ENCODE data around the gene NFKBIE.
"Not testable (repeated sequence)": the region's sequence is repeated elsewhere in the genome, so short reads cannot be mapped to it uniquely, and the experiment has no call there.

Gene NFKBIE

DNA sequence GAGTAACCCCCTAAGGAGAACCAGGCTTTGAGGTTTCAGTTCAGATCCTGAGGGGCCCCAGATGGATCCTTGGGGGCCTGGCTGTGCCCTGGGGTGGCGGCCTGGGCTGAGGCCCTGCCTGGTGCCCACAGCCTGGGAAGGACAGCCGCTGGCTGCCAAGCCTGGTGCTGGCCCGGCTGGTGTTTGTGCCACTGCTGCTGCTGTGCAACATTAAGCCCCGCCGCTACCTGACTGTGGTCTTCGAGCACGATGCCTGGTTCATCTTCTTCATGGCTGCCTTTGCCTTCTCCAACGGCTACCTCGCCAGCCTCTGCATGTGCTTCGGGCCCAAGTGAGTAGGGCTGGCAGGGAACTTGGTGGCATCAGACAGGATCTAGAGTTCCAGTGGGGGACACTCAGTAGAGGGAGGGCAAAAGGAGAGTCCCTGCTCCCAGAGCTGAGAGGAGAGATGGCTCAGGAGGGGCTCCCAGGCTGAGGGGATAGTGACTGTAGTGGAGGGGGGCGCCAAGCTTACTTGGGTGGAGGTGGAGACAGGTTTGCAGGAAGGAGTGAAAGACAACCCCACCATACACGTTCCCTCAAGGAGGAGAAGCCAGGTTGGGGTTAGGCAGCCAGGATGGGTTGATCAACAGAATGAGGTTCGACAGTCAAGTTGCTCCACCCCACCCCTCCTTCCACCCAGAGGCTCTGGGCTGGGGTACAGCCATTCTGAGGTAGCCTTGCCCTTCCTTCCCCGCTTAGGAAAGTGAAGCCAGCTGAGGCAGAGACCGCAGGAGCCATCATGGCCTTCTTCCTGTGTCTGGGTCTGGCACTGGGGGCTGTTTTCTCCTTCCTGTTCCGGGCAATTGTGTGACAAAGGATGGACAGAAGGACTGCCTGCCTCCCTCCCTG is 32.4 kb downstream of the NFKBIE start:
- Mint-ChIP-seq H3K4me1 (peaks cover 18% of the 10 kb centered on the region), H3K9me3 (no peaks in the 10 kb centered on the region), H3K27me3 (no peaks in the 10 kb centered on the region), H3K4me3 (no peak overlapping the region), H3K36me3 (peaks cover 8% of the 10 kb centered on the region), H3K27ac (peak overlapping the region; percentile 64)
- CTCF ChIA-PET: no interaction called here
- no peak for DNase-seq

GRCh38 chr6:44231426-44231825 is 33.9 kb downstream of the NFKBIE start:
- not testable (repeated sequence) for H3K4me3 Mint-ChIP-seq, H3K27ac Mint-ChIP-seq, DNase-seq, H3K36me3 Mint-ChIP-seq, H3K9me3 Mint-ChIP-seq, H3K27me3 Mint-ChIP-seq, H3K4me1 Mint-ChIP-seq
- CTCF ChIA-PET: interaction anchor here (0.8 to 1.1 kb wide), 2 partner anchors 10 to 81 kb away, joined by 3 read pairs; partner anchors contain the start of gene AARS2

- no peaks in the 10 kb centered on the region for H3K27me3 Mint-ChIP-seq
- H3K4me1 Mint-ChIP-seq: peaks cover 8% of the 10 kb centered on the region
- H3K36me3 Mint-ChIP-seq: peaks cover 5% of the 10 kb centered on the region
- H3K9me3 Mint-ChIP-seq: no peaks in the 10 kb centered on the region
- no peak for DNase-seq
- no peak overlapping the region for H3K4me3 Mint-ChIP-seq
- CTCF ChIA-PET: interaction anchor here (1.1 kb wide), 1 partner anchor 57 kb away, joined by 3 read pairs; no protein-coding TSS in a partner anchor
- H3K27ac Mint-ChIP-seq: no peak overlapping the region
Observed at GRCh38 chr6:44230034-44230675, 35.2 kb downstream of the NFKBIE start.

DNA sequence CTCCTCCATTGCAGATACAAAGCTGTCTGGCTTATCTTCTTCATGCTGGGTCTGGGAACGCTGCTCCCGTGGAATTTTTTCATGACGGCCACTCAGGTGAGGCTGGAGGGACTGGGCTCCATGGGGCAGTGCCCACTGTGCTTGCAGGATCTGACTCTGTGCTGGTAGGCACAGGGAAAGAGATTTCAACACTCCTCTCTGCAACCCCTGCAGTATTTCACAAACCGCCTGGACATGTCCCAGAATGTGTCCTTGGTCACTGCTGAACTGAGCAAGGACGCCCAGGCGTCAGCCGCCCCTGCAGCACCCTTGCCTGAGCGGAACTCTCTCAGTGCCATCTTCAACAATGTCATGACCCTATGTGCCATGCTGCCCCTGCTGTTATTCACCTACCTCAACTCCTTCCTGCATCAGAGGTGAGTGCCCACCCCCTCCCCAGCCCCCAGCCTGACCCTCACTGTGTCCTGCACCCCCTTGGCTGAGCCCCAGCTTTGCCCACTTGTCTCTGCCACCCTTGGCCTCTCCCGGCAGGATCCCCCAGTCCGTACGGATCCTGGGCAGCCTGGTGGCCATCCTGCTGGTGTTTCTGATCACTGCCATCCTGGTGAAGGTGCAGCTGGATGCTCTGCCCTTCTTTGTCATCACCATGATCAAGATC is 35.8 kb downstream of the NFKBIE start:
- Mint-ChIP-seq H3K36me3 (peaks cover 5% of the 10 kb centered on the region), H3K9me3 (no peaks in the 10 kb centered on the region), H3K27ac (no peak overlapping the region), H3K4me1 (peaks cover 14% of the 10 kb centered on the region), H3K4me3 (no peak overlapping the region), H3K27me3 (no peaks in the 10 kb centered on the region)
- DNase-seq: no peak
- CTCF ChIA-PET: interaction anchor here (1.1 kb wide), 1 partner anchor 57 kb away, joined by 3 read pairs; no protein-coding TSS in a partner anchor

DNA sequence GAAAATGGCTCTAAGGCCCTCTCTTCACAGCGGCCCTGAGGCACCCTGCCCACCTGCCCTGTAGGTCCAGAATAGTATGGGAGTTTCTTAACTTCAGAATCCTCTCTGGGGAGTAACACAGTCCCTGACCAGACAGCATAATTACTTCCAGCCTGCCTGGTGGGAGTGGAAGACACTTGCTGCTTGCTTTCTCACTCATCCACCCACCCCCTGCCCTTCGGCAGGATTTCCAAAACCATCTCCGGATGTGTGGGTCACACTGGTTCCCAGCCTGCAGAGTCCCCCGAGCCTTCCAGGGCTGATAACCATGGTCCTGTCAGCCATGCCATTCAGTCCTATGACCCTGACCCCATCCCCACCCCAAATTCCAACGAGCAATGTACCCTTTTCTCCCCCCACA is 36.5 kb downstream of the NFKBIE start:
- no peak overlapping the region for H3K27ac Mint-ChIP-seq
- H3K9me3 Mint-ChIP-seq: no peaks in the 10 kb centered on the region
- peaks cover 21% of the 10 kb centered on the region for H3K4me1 Mint-ChIP-seq
- no peak for DNase-seq
- no peak overlapping the region for H3K4me3 Mint-ChIP-seq
- peaks cover 5% of the 10 kb centered on the region for H3K36me3 Mint-ChIP-seq
- no peaks in the 10 kb centered on the region for H3K27me3 Mint-ChIP-seq
- CTCF ChIA-PET: no interaction called here

GRCh38 chr6:44228433-44228832 is 36.9 kb downstream of the NFKBIE start:
- Mint-ChIP-seq H3K27me3 (no peaks in the 10 kb centered on the region), H3K4me3 (no peak overlapping the region), H3K4me1 (peaks cover 17% of the 10 kb centered on the region), H3K36me3 (peaks cover 5% of the 10 kb centered on the region), H3K27ac (no peak overlapping the region), H3K9me3 (no peaks in the 10 kb centered on the region)
- DNase-seq: no peak
- CTCF ChIA-PET: no interaction called here

DNA sequence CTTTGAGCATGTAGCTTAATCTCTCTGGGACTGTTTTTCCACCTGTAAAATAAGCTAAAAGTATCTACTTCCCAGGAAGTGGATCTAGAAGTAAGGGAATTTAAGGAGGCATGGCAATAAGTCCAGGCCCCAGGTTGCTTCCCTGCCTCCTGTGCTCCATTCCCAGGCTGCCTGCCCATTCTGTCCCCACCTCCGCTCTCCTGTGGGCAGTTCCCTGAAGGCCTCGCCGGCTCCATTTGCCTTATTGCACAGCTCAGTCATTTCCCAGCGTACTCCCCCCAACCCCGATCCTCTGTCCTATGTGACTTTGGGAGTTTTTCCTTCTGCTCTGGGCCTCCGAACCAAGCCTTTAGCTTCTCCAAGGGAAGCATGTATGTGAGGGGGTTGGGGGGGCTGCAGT is 37.3 kb downstream of the NFKBIE start:
- H3K27ac Mint-ChIP-seq: no peak overlapping the region
- CTCF ChIA-PET: interaction anchor here (0.7 kb wide), 1 partner anchor 29 kb away, joined by 3 read pairs; no protein-coding TSS in a partner anchor
- peaks cover 5% of the 10 kb centered on the region for H3K36me3 Mint-ChIP-seq
- no peak overlapping the region for H3K4me3 Mint-ChIP-seq
- no peak for DNase-seq
- no peaks in the 10 kb centered on the region for H3K9me3 Mint-ChIP-seq
- peaks cover 1% of the 10 kb centered on the region for H3K27me3 Mint-ChIP-seq
- peaks cover 18% of the 10 kb centered on the region for H3K4me1 Mint-ChIP-seq

DNA sequence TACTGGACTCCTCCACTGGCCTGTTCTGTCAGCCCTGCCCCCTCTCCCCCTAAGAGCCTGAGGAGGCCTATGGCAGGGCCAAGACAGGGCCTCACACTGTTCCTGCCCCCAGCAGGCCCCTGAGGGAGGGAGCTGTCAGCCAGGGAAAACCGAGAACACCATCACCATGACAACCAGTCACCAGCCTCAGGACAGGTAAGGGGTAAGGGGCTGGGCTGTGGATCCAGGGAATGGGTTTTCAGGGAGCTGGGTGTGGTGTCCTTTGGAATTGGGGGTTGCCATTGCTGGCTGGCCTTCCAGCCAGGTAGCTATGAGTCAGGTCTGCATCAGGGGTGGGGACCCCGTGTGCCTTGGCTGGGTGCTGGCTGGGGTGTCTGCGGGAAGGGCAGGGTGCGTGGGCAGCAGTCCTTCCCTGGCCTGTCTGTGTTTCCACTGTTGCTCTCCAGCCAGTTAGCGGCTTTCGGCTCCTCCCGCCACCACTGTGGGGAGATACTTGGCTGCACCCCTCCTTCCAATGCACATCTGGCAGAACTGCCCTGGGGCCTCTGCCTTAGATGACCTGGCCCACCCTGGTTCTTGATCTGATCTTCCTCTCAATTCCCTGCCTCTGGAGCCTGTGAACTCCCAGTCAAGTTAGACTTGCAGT is 38.1 kb downstream of the NFKBIE start:
- no peak overlapping the region for H3K27ac Mint-ChIP-seq
- no peak overlapping the region for H3K4me3 Mint-ChIP-seq
- H3K36me3 Mint-ChIP-seq: peaks cover 4% of the 10 kb centered on the region
- no peaks in the 10 kb centered on the region for H3K9me3 Mint-ChIP-seq
- peaks cover 7% of the 10 kb centered on the region for H3K27me3 Mint-ChIP-seq
- CTCF ChIA-PET: interaction anchor here (0.7 to 1.7 kb wide), 2 partner anchors 10 to 30 kb away, joined by 3 to 7 read pairs; no protein-coding TSS in a partner anchor
- DNase-seq: no peak
- peaks cover 20% of the 10 kb centered on the region for H3K4me1 Mint-ChIP-seq

- H3K36me3 Mint-ChIP-seq: peaks cover 2% of the 10 kb centered on the region
- CTCF ChIA-PET: interaction anchor here (1.7 to 2.5 kb wide), 2 partner anchors 11 to 54 kb away, joined by 7 to 11 read pairs; no protein-coding TSS in a partner anchor
- H3K4me1 Mint-ChIP-seq: peaks cover 24% of the 10 kb centered on the region
- H3K27ac Mint-ChIP-seq: no peak overlapping the region
- H3K4me3 Mint-ChIP-seq: no peak overlapping the region
- no peaks in the 10 kb centered on the region for H3K9me3 Mint-ChIP-seq
- H3K27me3 Mint-ChIP-seq: peaks cover 14% of the 10 kb centered on the region
- no peak for DNase-seq
Observed at GRCh38 chr6:44226368-44227147, 38.8 kb downstream of the NFKBIE start.

- peaks cover 2% of the 10 kb centered on the region for H3K36me3 Mint-ChIP-seq
- DNase-seq: no peak
- H3K9me3 Mint-ChIP-seq: no peaks in the 10 kb centered on the region
- H3K4me3 Mint-ChIP-seq: no peak overlapping the region
- H3K27me3 Mint-ChIP-seq: peaks cover 14% of the 10 kb centered on the region
- peaks cover 29% of the 10 kb centered on the region for H3K4me1 Mint-ChIP-seq
- CTCF ChIA-PET: interaction anchor here (1.1 to 5.4 kb wide), 6 partner anchors 12 to 75 kb away, joined by 3 to 30 read pairs (median 6); partner anchors contain the start of gene SLC35B2
- H3K27ac Mint-ChIP-seq: no peak overlapping the region
Observed at GRCh38 chr6:44225579-44226325, 39.6 kb downstream of the NFKBIE start.

DNA sequence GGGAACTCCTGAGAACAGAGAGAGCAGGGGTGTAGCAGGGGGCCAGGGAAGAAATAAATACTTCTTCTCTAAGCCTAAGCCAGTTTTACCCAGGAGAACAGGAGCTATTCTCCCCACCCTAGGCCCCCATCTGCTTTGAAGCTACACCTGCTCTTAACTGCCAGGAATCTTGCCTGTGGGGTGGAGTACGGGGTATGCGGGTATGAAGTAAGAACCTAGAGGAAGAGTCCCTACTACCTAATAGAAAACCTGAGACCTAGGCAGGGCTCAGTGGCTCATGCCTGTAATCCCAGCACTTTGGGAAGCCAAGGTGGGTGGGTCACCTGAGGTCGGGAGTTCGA is 40.4 kb downstream of the NFKBIE start:
- H3K27ac Mint-ChIP-seq: no peak overlapping the region
- CTCF ChIA-PET: interaction anchor here (0.7 to 5.4 kb wide), 10 partner anchors 9 to 74 kb away, joined by 3 to 30 read pairs (median 6); partner anchors contain the start of genes HSP90AB1 and SLC35B2
- H3K4me1 Mint-ChIP-seq: peaks cover 31% of the 10 kb centered on the region

DNA sequence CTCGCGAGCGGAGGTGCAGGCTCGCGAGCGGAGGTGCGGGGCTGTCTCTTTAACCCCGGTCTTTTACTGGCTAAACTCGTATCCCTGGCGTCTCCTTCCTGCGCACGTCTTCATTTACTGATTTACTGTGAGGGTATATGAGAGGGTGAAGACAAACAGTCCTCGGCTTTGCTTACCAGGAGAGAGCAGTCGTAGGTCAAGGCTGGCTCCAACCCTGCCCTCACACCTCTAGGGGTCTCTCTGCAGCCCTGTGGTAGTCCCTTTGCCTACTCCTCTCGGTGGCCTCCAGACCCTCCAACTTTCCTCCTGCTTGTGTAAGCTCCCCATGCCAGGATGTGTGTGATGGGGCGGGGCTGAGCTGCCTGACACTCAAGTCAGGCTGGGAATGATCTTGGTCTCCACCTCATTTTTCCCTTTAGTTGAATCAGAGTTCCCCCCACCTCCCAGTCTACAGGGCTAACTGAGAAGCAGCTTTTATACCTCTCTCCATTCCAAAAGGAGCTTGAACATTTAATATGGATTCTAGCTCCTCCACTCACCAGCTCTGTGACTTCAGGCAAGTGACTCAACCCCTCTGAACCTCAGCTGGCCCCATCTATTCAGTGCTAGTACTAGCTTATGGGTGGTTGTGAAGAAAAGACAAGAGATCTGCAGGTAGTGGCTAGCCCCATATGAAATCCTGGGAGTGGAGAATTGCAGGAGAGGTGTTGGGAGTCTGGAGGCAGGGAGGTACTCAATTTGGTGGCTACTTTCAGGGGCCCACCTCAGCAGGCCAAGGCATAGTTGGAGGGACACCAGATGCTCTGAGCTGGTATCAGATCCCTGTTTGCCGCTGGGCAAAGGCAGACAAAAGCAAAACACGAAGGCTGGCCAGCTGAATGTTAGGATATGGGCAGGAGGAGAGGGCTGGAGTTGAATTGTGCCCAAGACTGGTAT is 41.1 kb downstream of the NFKBIE start:
- DNase-seq: peak; percentile 38
- H3K27ac Mint-ChIP-seq: peak overlapping the region; percentile 21
- H3K9me3 Mint-ChIP-seq: no peaks in the 10 kb centered on the region
- peak overlapping the region; percentile 76 for H3K4me3 Mint-ChIP-seq
- CTCF ChIA-PET: interaction anchor here (0.7 to 5.4 kb wide), 10 partner anchors 10 to 73 kb away, joined by 3 to 30 read pairs (median 6); partner anchors contain the start of genes HSP90AB1 and SLC35B2
- peaks cover 2% of the 10 kb centered on the region for H3K36me3 Mint-ChIP-seq
- H3K27me3 Mint-ChIP-seq: peaks cover 24% of the 10 kb centered on the region
- peaks cover 36% of the 10 kb centered on the region for H3K4me1 Mint-ChIP-seq

More for the DNA sequence above, 40.4 kb downstream of the NFKBIE start:
- H3K9me3 Mint-ChIP-seq: no peaks in the 10 kb centered on the region
- H3K36me3 Mint-ChIP-seq: peaks cover 2% of the 10 kb centered on the region
- peak overlapping the region; percentile 76 for H3K4me3 Mint-ChIP-seq
- no peak for DNase-seq
- peaks cover 18% of the 10 kb centered on the region for H3K27me3 Mint-ChIP-seq

All from activated naive CD4-positive, alpha-beta T cell treated with anti-CD3 and anti-CD28 coated beads, Interleukin-2, amount 10 ng/mL, durations not matched to agents 7 days and 5 days (primary cell).